Activated CD4-positive, alpha-beta memory T cell treated with anti-CD3 and anti-CD28 coated beads for 36 hours (primary cell): ENCODE measurements around the gene SNTA1. TPM values are rescaled to one million over a fixed set of nuclear protein-coding genes. Genes with fewer than 3 reads are reported as not detected.
"Not testable (repeated sequence)": the region's sequence is repeated elsewhere in the genome, so short reads cannot be mapped to it uniquely, and the experiment has no call there.

Source experiments
- CTCF ChIA-PET: fragments of 350-600 bp; sonication (Branson Sonifier 250); formaldehyde crosslinking; loops from one replicate; lab custom pipeline; 2021; ENCODE audit warnings: antibody characterized with exemption, inconsistent platforms; lab: Charles Lee
- POLR2A ChIA-PET: fragments of 350-600 bp; sonication (Branson Sonifier 250); formaldehyde crosslinking; loops from one replicate; lab custom pipeline; 2021; ENCODE audit warnings: antibody characterized with exemption; lab: Charles Lee
- DNase-seq: peaks from one replicate; pipeline ENCODE4 v3.0.0-alpha.2; 2020
- H3K27ac Mint-ChIP-seq: one replicate; pipeline ENCODE4 v1.8.0; 2021; ENCODE audit warnings: mixed read lengths
- H3K27me3 Mint-ChIP-seq: one replicate; pipeline ENCODE4 v1.8.0; 2021; ENCODE audit warnings: mixed read lengths
- H3K36me3 Mint-ChIP-seq: one replicate; pipeline ENCODE4 v1.8.0; 2021; ENCODE audit warnings: mixed read lengths
- H3K4me1 Mint-ChIP-seq: one replicate; pipeline ENCODE4 v1.8.0; 2021; ENCODE audit warnings: low read depth, mixed read lengths
- H3K4me3 Mint-ChIP-seq: one replicate; pipeline ENCODE4 v1.8.0; 2021; ENCODE audit warnings: mild to moderate bottlenecking, mixed read lengths
- H3K9me3 Mint-ChIP-seq: one replicate; pipeline ENCODE4 v1.8.0; 2021; ENCODE audit warnings: mixed read lengths
- intact Hi-C: fragments of 100-400 bp; cut with micrococcal nuclease; formaldehyde crosslinking; loops from one replicate; pipeline ENCODE4 v1.15.1; 2023
- total RNA-seq, 2 experiments: library from RNA; stranded (reverse); gene quantifications; one replicate each; pipeline ENCODE4 v1.2.3, GENCODE V29; 2021

The SNTA1 gene
- total RNA-seq, 2 experiments from 2014 or later, result 5.6 to 5.7 TPM

DNA sequence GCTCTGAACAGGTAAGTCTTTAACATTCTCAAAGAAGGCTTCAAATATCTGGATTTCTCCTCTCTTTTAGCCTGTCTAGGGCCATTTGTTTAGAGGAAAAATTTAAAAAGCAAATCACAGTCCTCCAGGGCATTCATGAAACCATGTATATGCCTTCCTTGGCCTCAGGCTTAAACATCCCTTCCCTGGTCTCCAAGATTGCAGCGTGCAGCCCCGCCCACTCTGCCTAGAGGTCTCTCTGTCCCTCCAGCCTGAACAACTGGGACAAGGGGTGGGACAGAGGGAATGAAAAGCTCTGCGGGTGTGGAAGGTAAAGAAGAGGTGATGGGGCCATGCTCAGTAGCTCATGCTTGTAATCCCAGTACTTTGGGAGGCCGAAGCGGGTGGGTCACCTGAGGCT, 36.5 kb upstream of the SNTA1 start:
- ChIA-PET CTCF (no interaction called here), POLR2A (no interaction called here)
- no peaks in the 10 kb centered on the region for H3K36me3 Mint-ChIP-seq
- H3K27me3 Mint-ChIP-seq, result no peaks in the 10 kb centered on the region
- H3K4me3 Mint-ChIP-seq, result no peak overlapping the region
- intact Hi-C loops, result no loop called here
- no peaks in the 10 kb centered on the region for H3K4me1 Mint-ChIP-seq
- H3K9me3 Mint-ChIP-seq, result no peaks in the 10 kb centered on the region
- DNase-seq, result no peak
- H3K27ac Mint-ChIP-seq, result no peak overlapping the region

GRCh38 chr20:33477386-33478234, 34.0 kb upstream of the SNTA1 start:
- H3K27ac Mint-ChIP-seq, result no peak overlapping the region
- CTCF ChIA-PET, result no interaction called here

DNA sequence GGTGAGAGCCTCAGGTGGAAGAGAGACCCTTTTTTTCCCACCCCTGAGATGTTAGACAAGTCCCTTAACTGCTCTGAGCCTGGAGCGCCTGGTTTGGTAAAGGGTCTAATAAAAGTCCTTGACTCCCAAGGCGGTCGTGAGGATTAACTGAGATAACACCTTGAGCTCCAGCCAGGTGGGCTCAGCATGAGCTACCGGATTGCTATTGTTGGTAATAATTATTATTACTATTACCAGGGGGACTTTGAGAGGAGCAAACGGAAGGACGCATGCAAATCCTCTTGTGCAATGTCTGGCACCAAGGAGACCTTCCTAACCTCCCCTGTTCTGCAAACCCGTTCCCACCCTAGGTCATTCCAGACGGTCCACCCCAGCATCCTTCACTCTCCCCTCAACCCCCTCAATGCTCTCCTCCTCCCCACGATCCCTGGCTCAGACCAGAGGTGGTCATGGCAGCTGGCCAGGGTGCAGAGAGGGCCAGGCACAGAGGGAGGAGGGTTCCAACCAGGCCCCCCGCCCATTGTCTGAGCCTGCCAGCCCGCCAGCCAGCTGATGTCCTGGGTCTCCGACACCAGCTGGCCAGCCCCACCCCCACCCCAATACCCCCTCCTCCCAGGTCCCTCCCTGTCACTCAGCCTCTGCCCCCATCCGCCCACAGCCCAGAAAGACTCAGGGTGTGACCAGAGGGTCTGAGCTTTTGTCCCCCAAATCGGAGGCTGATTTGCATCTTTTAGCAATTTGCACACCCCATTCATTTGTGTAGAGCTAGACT, 32.0 kb upstream of the SNTA1 start:
- no peaks in the 10 kb centered on the region for H3K4me1 Mint-ChIP-seq
- no peak for DNase-seq

More at GRCh38 chr20:33477386-33478234, 34.0 kb upstream of the SNTA1 start:
- intact Hi-C loops, result no loop called here
- Mint-ChIP-seq H3K36me3 (no peaks in the 10 kb centered on the region), H3K4me1 (no peaks in the 10 kb centered on the region), H3K9me3 (no peaks in the 10 kb centered on the region), H3K4me3 (no peak overlapping the region), H3K27me3 (no peaks in the 10 kb centered on the region)
- POLR2A ChIA-PET, result no interaction called here
- no peak for DNase-seq

GRCh38 chr20:33474963-33475362, 31.4 kb upstream of the SNTA1 start:
- H3K4me3 Mint-ChIP-seq, result no peak overlapping the region
- no peaks in the 10 kb centered on the region for H3K9me3 Mint-ChIP-seq
- intact Hi-C loops, result no loop called here
- no peaks in the 10 kb centered on the region for H3K27me3 Mint-ChIP-seq
- ChIA-PET CTCF (no interaction called here), POLR2A (interaction anchor here (0.6 kb wide), 1 partner anchor 34 kb away, joined by 8 read pairs; no protein-coding TSS in a partner anchor)
- H3K4me1 Mint-ChIP-seq, result no peaks in the 10 kb centered on the region
- no peak for DNase-seq
- H3K36me3 Mint-ChIP-seq, result no peaks in the 10 kb centered on the region
- H3K27ac Mint-ChIP-seq, result no peak overlapping the region

More for the DNA sequence above, 32.0 kb upstream of the SNTA1 start:
- H3K4me3 Mint-ChIP-seq, result no peak overlapping the region
- no peak overlapping the region for H3K27ac Mint-ChIP-seq
- ChIA-PET POLR2A (no interaction called here), CTCF (no interaction called here)
- H3K36me3 Mint-ChIP-seq, result no peaks in the 10 kb centered on the region
- H3K9me3 Mint-ChIP-seq, result no peaks in the 10 kb centered on the region
- intact Hi-C loops, result no loop called here
- H3K27me3 Mint-ChIP-seq, result no peaks in the 10 kb centered on the region

DNA sequence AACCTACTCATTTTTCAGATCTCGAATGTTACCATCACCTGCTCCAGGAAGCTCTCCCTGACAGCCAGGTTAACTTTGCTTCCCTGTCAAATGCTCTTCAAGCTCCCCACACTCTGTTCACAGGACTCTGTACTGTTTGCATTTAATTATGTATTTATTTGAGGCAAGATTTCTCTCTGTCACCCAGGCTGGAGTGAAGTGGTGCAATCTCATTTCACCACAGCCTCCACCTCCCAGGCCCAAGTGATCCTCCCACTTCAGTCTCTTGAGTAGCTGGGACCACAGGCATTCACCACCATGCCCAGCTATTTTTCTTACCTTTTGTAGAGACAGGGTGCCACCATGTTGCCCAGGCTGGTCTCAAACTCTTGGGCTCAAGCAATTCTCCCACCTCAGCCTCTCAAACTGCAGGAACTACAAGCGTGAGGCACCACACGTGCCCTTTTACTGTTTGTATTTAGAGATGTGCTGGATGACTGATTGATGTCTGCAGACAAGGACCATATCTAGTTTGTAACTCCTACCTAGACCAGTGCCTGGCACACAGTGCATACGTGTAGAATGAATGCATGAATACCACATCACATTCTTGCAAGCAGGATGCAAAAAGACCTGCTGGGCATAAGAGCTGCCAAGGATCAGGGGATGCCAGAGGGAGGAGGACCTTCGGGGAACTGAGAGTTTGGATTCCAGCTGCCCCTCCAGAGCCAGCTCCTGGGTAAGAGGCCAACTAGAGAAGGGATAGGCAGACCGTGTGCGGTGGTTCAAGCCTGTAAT, 30.7 kb upstream of the SNTA1 start:
- no peaks in the 10 kb centered on the region for H3K36me3 Mint-ChIP-seq
- POLR2A ChIA-PET, result interaction anchor here (0.6 kb wide), 1 partner anchor 35 kb away, joined by 8 read pairs; no protein-coding TSS in a partner anchor
- no peak overlapping the region for H3K27ac Mint-ChIP-seq
- intact Hi-C loops, result no loop called here
- no peaks in the 10 kb centered on the region for H3K9me3 Mint-ChIP-seq
- no peak overlapping the region for H3K4me3 Mint-ChIP-seq
- H3K27me3 Mint-ChIP-seq, result no peaks in the 10 kb centered on the region
- no peaks in the 10 kb centered on the region for H3K4me1 Mint-ChIP-seq
- DNase-seq, result no peak
- CTCF ChIA-PET, result interaction anchor here (1.1 kb wide), 1 partner anchor 193 kb away, joined by 4 read pairs; no protein-coding TSS in a partner anchor

DNA sequence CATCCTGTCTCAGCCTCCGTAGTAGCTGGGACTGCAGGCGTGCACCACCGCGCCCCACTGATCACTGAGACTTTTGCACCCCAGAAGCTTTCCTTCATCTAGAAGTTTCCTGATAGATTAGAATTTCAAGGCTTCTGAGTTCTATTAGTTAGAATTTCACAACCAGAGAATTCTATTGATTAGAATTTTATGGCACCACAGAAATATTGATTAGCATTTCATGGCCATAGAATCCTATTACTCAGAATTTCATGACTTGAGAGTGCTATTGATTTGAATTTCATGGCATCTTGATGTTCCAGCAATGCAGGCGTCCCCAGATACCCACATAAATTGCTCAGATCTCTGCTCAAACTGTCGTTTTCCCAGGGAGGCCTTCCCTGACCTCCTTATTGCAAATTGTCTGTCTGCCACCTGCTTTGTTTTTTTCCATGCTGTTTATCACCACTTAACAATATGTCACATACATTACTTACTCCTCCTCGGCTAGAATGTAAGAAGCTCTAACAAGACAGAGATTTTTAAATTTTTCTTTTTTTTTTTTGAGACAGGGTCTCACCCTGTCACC, 29.4 kb upstream of the SNTA1 start:
- H3K27ac Mint-ChIP-seq, result no peak overlapping the region
- intact Hi-C loops, result no loop called here
- no peaks in the 10 kb centered on the region for H3K27me3 Mint-ChIP-seq
- ChIA-PET POLR2A (no interaction called here), CTCF (no interaction called here)
- H3K36me3 Mint-ChIP-seq, result no peaks in the 10 kb centered on the region
- H3K4me3 Mint-ChIP-seq, result no peak overlapping the region
- no peaks in the 10 kb centered on the region for H3K4me1 Mint-ChIP-seq
- DNase-seq, result no peak
- H3K9me3 Mint-ChIP-seq, result no peaks in the 10 kb centered on the region

- intact Hi-C loops, result no loop called here
- Mint-ChIP-seq H3K27me3 (no peaks in the 10 kb centered on the region), H3K4me3 (no peak overlapping the region), H3K27ac (no peak overlapping the region), H3K9me3 (no peaks in the 10 kb centered on the region), H3K4me1 (no peaks in the 10 kb centered on the region), H3K36me3 (no peaks in the 10 kb centered on the region)
- ChIA-PET CTCF (no interaction called here), POLR2A (no interaction called here)
- no peak for DNase-seq
Measured at GRCh38 chr20:33470866-33471265, 27.3 kb upstream of the SNTA1 start.

- no peak overlapping the region for H3K4me3 Mint-ChIP-seq
- ChIA-PET POLR2A (no interaction called here), CTCF (no interaction called here)
- H3K27ac Mint-ChIP-seq, result no peak overlapping the region
- no peak for DNase-seq
- intact Hi-C loops, result no loop called here
- no peaks in the 10 kb centered on the region for H3K9me3 Mint-ChIP-seq
- H3K4me1 Mint-ChIP-seq, result no peaks in the 10 kb centered on the region
- no peaks in the 10 kb centered on the region for H3K36me3 Mint-ChIP-seq
- H3K27me3 Mint-ChIP-seq, result no peaks in the 10 kb centered on the region
Measured at GRCh38 chr20:33470457-33470856, 26.9 kb upstream of the SNTA1 start.

DNA sequence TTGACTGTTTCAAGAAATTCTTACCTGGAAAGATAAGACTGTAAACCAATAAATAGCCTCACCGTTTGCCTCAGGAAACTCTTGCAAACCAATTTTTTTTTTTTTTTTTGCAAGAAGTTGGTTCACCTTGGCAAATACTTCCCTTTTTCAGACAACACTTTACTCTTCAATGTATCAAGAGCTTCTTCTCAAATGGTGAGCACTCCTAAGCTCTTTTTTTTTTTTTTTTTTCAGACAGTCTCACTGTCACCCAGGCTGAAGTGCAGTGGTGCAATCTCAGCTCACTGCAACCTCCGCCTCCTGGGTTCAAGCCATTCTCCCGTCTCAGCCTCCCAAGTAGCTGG, 22.7 kb upstream of the SNTA1 start:
- CTCF ChIA-PET, result interaction anchor here (0.7 to 1.9 kb wide), 3 partner anchors 9 to 449 kb away, joined by 3 to 7 read pairs (median 3); no protein-coding TSS in a partner anchor

DNA sequence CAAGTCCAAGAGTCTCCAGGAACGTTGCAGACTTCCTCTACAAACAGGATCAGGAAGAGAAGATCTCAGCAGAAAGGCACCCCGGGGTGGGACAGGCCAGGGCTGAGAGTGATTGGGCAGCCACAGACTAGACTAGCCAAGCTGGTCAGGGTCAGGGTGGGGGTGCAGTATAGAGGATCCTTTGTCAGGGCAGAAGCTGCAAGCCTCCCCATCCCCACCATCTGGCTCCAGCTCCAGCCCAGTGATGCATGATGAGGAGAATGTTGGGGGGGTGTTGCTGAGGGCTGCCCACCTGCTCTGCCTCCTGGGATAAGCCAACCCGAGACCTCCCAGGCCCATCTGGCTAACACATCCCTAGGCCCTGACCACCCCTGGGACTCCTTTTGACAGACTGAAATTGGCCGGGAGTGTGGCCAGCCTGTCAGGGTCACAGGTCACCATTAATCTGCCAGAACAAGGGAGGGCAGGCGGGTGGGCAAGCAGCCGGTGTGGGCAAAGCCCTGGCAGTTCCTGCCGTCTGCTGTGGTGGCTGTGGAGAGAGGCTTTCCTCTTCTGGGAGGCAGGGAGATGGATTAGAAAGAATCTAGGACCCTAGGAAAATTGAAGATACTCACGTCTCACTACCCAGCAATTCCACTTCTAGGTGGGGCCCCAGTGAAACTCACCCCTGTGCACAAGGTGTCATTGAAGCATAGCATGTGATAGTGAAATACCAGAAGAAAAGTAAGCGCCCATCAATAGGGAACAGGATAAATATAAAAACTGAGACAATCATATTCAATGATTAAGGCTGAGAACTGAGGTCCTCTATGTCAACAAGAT, 22.1 kb upstream of the SNTA1 start:
- ChIA-PET POLR2A (interaction anchor here (0.7 kb wide), 1 partner anchor 203 kb away, joined by 4 read pairs; no protein-coding TSS in a partner anchor), CTCF (interaction anchor here (0.7 kb wide), 3 partner anchors 115 to 449 kb away, joined by 3 read pairs; no protein-coding TSS in a partner anchor)

More for the DNA sequence above, 22.7 kb upstream of the SNTA1 start:
- POLR2A ChIA-PET, result interaction anchor here (0.7 kb wide), 1 partner anchor 202 kb away, joined by 4 read pairs; no protein-coding TSS in a partner anchor
- intact Hi-C loops, result no loop called here
- no peak overlapping the region for H3K27ac Mint-ChIP-seq
- no peak for DNase-seq
- H3K27me3 Mint-ChIP-seq, result no peaks in the 10 kb centered on the region
- no peaks in the 10 kb centered on the region for H3K36me3 Mint-ChIP-seq
- no peaks in the 10 kb centered on the region for H3K4me1 Mint-ChIP-seq
- no peaks in the 10 kb centered on the region for H3K9me3 Mint-ChIP-seq
- H3K4me3 Mint-ChIP-seq, result no peak overlapping the region

DNA sequence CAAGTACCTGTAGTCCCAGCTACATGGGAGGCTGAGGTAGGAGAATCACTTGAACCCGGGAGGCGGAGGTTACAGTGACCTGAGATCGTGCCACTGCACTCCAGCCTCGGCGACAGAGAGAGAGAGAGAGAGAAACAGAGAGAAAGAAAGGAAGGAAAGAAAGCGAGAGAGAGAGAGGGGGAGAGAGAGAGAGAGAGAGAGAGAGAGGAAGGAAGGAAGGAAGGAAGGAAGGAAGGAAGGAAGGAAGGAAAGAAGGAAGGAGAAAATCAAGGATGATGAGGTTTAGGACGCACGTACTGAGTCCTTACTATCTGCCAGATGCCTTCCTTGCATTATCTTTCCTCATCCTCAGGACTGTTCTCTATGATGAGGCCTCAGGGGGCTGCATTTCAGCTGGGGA, 21.2 kb upstream of the SNTA1 start:
- H3K27ac Mint-ChIP-seq, POLR2A ChIA-PET, DNase-seq, H3K9me3 Mint-ChIP-seq, H3K27me3 Mint-ChIP-seq, intact Hi-C loops, H3K4me1 Mint-ChIP-seq, H3K36me3 Mint-ChIP-seq, H3K4me3 Mint-ChIP-seq: not testable (repeated sequence)
- CTCF ChIA-PET, result interaction anchor here (0.7 kb wide), 1 partner anchor 203 kb away, joined by 3 read pairs; no protein-coding TSS in a partner anchor

More for the DNA sequence above, 22.1 kb upstream of the SNTA1 start:
- DNase-seq, result no peak
- intact Hi-C loops, result no loop called here
- H3K27ac Mint-ChIP-seq, result no peak overlapping the region
- no peak overlapping the region for H3K4me3 Mint-ChIP-seq
- no peaks in the 10 kb centered on the region for H3K9me3 Mint-ChIP-seq
- no peaks in the 10 kb centered on the region for H3K4me1 Mint-ChIP-seq
- no peaks in the 10 kb centered on the region for H3K36me3 Mint-ChIP-seq
- H3K27me3 Mint-ChIP-seq, result no peaks in the 10 kb centered on the region
